Smooth muscle cell (in vitro differentiated cells): ENCODE measurements around the gene OR13C3. TPM values are rescaled to one million over a fixed set of nuclear protein-coding genes. Genes with fewer than 3 reads are reported as not detected.

Source experiments
- DNase-seq: peaks from one replicate; lab custom pipeline; 2025; ENCODE audit not compliant: unreplicated experiment; lab: John Stamatoyannopoulos, UW
- H2AFZ ChIP-seq: fragments of 200-600 bp; sonication (generic); 2 replicates; pipeline ENCODE4 v1.6.0; 2016; ENCODE audit warnings: antibody characterized with exemption, low read depth, mild to moderate bottlenecking
- H3F3A ChIP-seq: fragments of 200-600 bp; sonication (generic); 2 replicates; pipeline ENCODE4 v1.6.0; 2017; ENCODE audit warnings: antibody characterized with exemption, low read depth
- H3K27ac ChIP-seq: fragments of 200-600 bp; sonication (generic); 2 replicates; pipeline ENCODE4 v1.5.1; 2016; ENCODE audit warnings: low read depth, mild to moderate bottlenecking
- H3K27me3 ChIP-seq: fragments of 200-600 bp; sonication (generic); 2 replicates; pipeline ENCODE4 v1.6.1; 2016; ENCODE audit warnings: low read depth, mild to moderate bottlenecking
- H3K36me3 ChIP-seq: fragments of 200-600 bp; sonication (generic); 2 replicates; pipeline ENCODE4 v1.5.1; 2016; ENCODE audit warnings: low read depth
- H3K4me1 ChIP-seq: fragments of 200-600 bp; sonication (generic); 2 replicates; pipeline ENCODE4 v1.5.1; 2016; ENCODE audit warnings: low read depth
- H3K4me2 ChIP-seq: fragments of 200-600 bp; sonication (generic); 2 replicates; pipeline ENCODE4 v1.6.0; 2016; ENCODE audit warnings: mild to moderate bottlenecking
- H3K4me3 ChIP-seq: fragments of 200-600 bp; sonication (generic); 2 replicates; pipeline ENCODE4 v1.5.1; 2016; ENCODE audit warnings: mild to moderate bottlenecking
- H3K79me2 ChIP-seq: fragments of 200-600 bp; sonication (generic); 2 replicates; pipeline ENCODE4 v1.6.0; 2016; ENCODE audit warnings: low read depth, mild to moderate bottlenecking
- H3K9ac ChIP-seq: fragments of 200-600 bp; sonication (generic); 2 replicates; pipeline ENCODE4 v1.6.0; 2016; ENCODE audit warnings: low read depth
- H3K9me3 ChIP-seq: fragments of 200-600 bp; sonication (generic); replicated peaks from 2 replicates; pipeline ENCODE4 v1.5.1; 2016; ENCODE audit warnings: low read depth
- H4K20me1 ChIP-seq: fragments of 200-600 bp; sonication (generic); 2 replicates; pipeline ENCODE4 v1.6.0; 2016; ENCODE audit warnings: low read depth
- CTCF ChIP-seq: fragments of 200-600 bp; sonication (generic); IDR thresholded peaks from 2 replicates; pipeline ENCODE4 v1.5.1; 2017; ENCODE audit warnings: borderline replicate concordance, mild to moderate bottlenecking, antibody characterized with exemption; ENCODE audit not compliant: insufficient read depth, poor library complexity, severe bottlenecking
- WGBS: methylation state at CpG from one replicate; pipeline ENCODE4 v1.1.7; 2016; ENCODE audit warnings: low lambda C conversion rate; 5-methylcytosine and 5-hydroxymethylcytosine counted together
- polyA plus RNA-seq: library from polyadenylated mRNA; unstranded; fragments of >200 nt; fragmentation: Nextera tagmentation; extraction: Ambion mirVana; gene quantifications from 2 replicates; pipeline ENCODE4 v1.2.1, GENCODE V29; 2016
- total RNA-seq: library from RNA; depleted of rRNA; stranded (reverse); fragments of >200 nt; gene quantifications from 2 replicates; pipeline ENCODE4 v1.2.3, GENCODE V29; 2014

Gene OR13C3
- total and polyA plus RNA-seq, 2 experiments from 2014 or later, result not detected

GRCh38 chr9:104572612-104573011 lies 36.0 kb upstream of the OR13C3 start:
- no peak overlapping the region for H3K4me2 ChIP-seq
- H2AFZ ChIP-seq, result no peak overlapping the region
- no peaks in the 10 kb centered on the region for H3K79me2 ChIP-seq
- no peak for DNase-seq
- no peaks in the 10 kb centered on the region for H3K27me3 ChIP-seq
- no peaks in the 10 kb centered on the region for H3F3A ChIP-seq
- H3K4me1 ChIP-seq, result no peaks in the 10 kb centered on the region
- no peaks in the 10 kb centered on the region for H3K36me3 ChIP-seq
- no peak overlapping the region for H3K9ac ChIP-seq
- no peaks in the 10 kb centered on the region for H4K20me1 ChIP-seq
- H3K4me3 ChIP-seq, result no peak overlapping the region
- no peak overlapping the region for H3K27ac ChIP-seq
- WGBS, result 70% methylated on average over 1 of the region's 1 CpG
- no peak for TF ChIP-seq CTCF
- H3K9me3 ChIP-seq, result no peaks in the 10 kb centered on the region

GRCh38 chr9:104568868-104569267 lies 32.2 kb upstream of the OR13C3 start, which contains the start of gene OR13C8:
TSS of gene OR13C8 (plus strand) at chr9:104569168. CDS start at chr9:104569168, 0 bp downstream.
- Histone ChIP-seq H3K9me3 (no peaks in the 10 kb centered on the region), H3K79me2 (no peaks in the 10 kb centered on the region), H3K9ac (no peak within 1 kb of the TSS), H4K20me1 (no peaks in the 10 kb centered on the region), H3K4me3 (no peak within 1 kb of the TSS), H3K36me3 (no peaks in the 10 kb centered on the region), H3K27me3 (no peaks in the 10 kb centered on the region), H2AFZ (no peak within 1 kb of the TSS), H3K4me2 (no peak within 1 kb of the TSS), H3K27ac (no peak within 1 kb of the TSS), H3K4me1 (peaks cover 4% of the 10 kb centered on the region), H3F3A (no peaks in the 10 kb centered on the region)
- whole genome bisulfite sequencing, result 88% methylated on average over 4 of the region's 4 CpGs
- TF ChIP-seq CTCF, result no peak
- DNase-seq, result no peak

- no peak for DNase-seq
- no peaks in the 10 kb centered on the region for H3K9me3 ChIP-seq
- peaks cover 4% of the 10 kb centered on the region for H3K4me1 ChIP-seq
- H3K79me2 ChIP-seq, result no peaks in the 10 kb centered on the region
- H3K27ac ChIP-seq, result no peak overlapping the region
- H2AFZ ChIP-seq, result no peak overlapping the region
- WGBS, result 38% methylated on average over 1 of the region's 1 CpG
- H3K36me3 ChIP-seq, result no peaks in the 10 kb centered on the region
- no peak overlapping the region for H3K4me3 ChIP-seq
- H3K4me2 ChIP-seq, result no peak overlapping the region
- no peaks in the 10 kb centered on the region for H3F3A ChIP-seq
- TF ChIP-seq CTCF, result no peak
- no peaks in the 10 kb centered on the region for H3K27me3 ChIP-seq
- H4K20me1 ChIP-seq, result no peaks in the 10 kb centered on the region
- H3K9ac ChIP-seq, result no peak overlapping the region
Measured at GRCh38 chr9:104564358-104564757, 27.7 kb upstream of the OR13C3 start.

- 80% methylated on average over 8 of the region's 8 CpGs for WGBS
- H3K36me3 ChIP-seq, result no peaks in the 10 kb centered on the region
- no peak for DNase-seq
- H3F3A ChIP-seq, result no peaks in the 10 kb centered on the region
- no peak overlapping the region for H2AFZ ChIP-seq
- no peak overlapping the region for H3K4me3 ChIP-seq
- no peak overlapping the region for H3K27ac ChIP-seq
- no peaks in the 10 kb centered on the region for H3K4me1 ChIP-seq
- H3K79me2 ChIP-seq, result no peaks in the 10 kb centered on the region
- H4K20me1 ChIP-seq, result no peaks in the 10 kb centered on the region
- no peak for TF ChIP-seq CTCF
- no peak overlapping the region for H3K4me2 ChIP-seq
- no peak overlapping the region for H3K9ac ChIP-seq
- H3K9me3 ChIP-seq, result no peaks in the 10 kb centered on the region
- no peaks in the 10 kb centered on the region for H3K27me3 ChIP-seq
Measured at GRCh38 chr9:104556830-104557634, 20.4 kb upstream of the OR13C3 start.
